ENCODE measurements around the gene EEFSEC. TPM values are rescaled to one million over a fixed set of nuclear protein-coding genes. Genes with fewer than 3 reads are reported as not detected.

The EEFSEC gene
- total RNA-seq, 1 experiment from 2014 or later: 14.6 TPM

DNA sequence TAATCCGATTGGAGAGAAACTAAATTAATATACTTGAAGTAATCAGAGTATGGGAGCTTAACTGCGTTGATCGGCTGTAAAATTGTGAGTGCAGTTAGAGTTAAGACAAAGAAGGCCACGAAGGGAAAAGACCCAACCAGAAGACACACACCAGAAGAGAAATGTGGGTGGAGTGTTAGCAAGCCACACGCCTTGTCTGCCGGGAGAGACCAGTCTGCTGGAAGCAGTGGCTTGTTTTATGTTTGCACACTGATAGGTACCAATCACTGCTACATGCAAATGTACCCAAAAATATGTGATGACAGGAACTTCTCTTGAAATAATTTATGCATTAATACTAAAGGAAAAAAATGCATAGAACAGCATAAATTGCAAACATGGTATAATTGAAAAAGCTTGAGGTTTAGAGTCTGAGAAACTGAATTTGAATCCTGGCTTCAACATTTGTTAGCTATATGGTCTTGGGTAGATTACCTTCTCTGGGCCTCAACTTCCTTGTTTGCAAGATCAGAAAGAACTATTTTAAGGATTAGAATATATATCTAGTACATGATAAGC, 23.1 kb downstream of the EEFSEC start:
- H3K4me1 Mint-ChIP-seq (ENCODE audit: insufficient read depth, unreplicated experiment): peaks cover 6% of the 10 kb centered on the region
- H3K27me3 Mint-ChIP-seq (ENCODE audit: insufficient read depth, unreplicated experiment): no peaks in the 10 kb centered on the region
- CTCF ChIA-PET: interaction anchor here (0.5 to 1.4 kb wide), 5 partner anchors 16 to 432 kb away, joined by 3 to 6 read pairs (median 3); no protein-coding TSS in a partner anchor
- TF ChIP-seq CTCF (IDR thresholded peaks at IDR 0.05; ENCODE audit: unreplicated experiment): no peak
- intact Hi-C loops (cut with micrococcal nuclease): loop anchor here (10.0 kb wide), 1 partner anchor 238 kb away; no protein-coding TSS in a partner anchor
- no peak overlapping the region for H3K27ac Mint-ChIP-seq (ENCODE audit: low read depth, unreplicated experiment)
- no peaks in the 10 kb centered on the region for H3K9me3 Mint-ChIP-seq (ENCODE audit: unreplicated experiment)
- no peak overlapping the region for H3K4me3 Mint-ChIP-seq (ENCODE audit: unreplicated experiment)
- no peak for DNase-seq (ENCODE audit: unreplicated experiment)
- H3K36me3 Mint-ChIP-seq (ENCODE audit: insufficient read depth, unreplicated experiment): no peaks in the 10 kb centered on the region
- no TSS peak for BruUV-seq (replicated peaks)
- POLR2A ChIA-PET: interaction anchor here (0.6 to 2.2 kb wide), 8 partner anchors 10 to 123 kb away, joined by 4 to 8 read pairs (median 5); partner anchors contain the start of genes EEFSEC and RUVBL1

DNA sequence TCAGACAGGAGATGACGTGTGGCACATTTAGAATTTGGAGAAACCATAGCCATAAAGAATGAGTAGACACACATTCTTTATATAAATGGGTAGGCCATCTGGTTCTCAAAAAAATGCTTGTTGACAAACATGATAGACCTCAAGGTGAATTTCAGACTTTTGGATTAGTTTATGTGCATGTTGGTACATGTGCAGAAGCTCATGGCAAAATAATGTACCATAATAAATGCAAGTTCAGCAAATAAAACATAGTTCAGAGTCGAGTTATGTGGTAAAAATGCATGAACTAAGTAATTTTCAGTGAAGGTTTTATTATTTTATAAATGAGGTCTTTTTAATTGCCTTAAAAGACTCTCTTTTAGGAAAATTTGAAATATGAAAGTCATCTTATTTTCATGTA, 24.6 kb downstream of the EEFSEC start:
- Mint-ChIP-seq H3K27me3 (ENCODE audit: insufficient read depth, unreplicated experiment) (no peaks in the 10 kb centered on the region), H3K4me1 (ENCODE audit: insufficient read depth, unreplicated experiment) (peaks cover 6% of the 10 kb centered on the region), H3K27ac (ENCODE audit: low read depth, unreplicated experiment) (no peak overlapping the region), H3K4me3 (ENCODE audit: unreplicated experiment) (no peak overlapping the region), H3K36me3 (ENCODE audit: insufficient read depth, unreplicated experiment) (no peaks in the 10 kb centered on the region), H3K9me3 (ENCODE audit: unreplicated experiment) (no peaks in the 10 kb centered on the region)
- DNase-seq (ENCODE audit: unreplicated experiment): no peak
- TF ChIP-seq CTCF (IDR thresholded peaks at IDR 0.05; ENCODE audit: unreplicated experiment): no peak
- ChIA-PET POLR2A (interaction anchor here (0.6 to 1.2 kb wide), 2 partner anchors 54 to 888 kb away, joined by 4 read pairs; partner anchors contain the start of gene RUVBL1), CTCF (interaction anchor here (0.5 kb wide), 1 partner anchor 320 kb away, joined by 3 read pairs; no protein-coding TSS in a partner anchor)
- intact Hi-C loops (cut with micrococcal nuclease): loop anchor here (10.0 kb wide), 1 partner anchor 237 kb away; no protein-coding TSS in a partner anchor
- BruUV-seq (replicated peaks): no TSS peak

GRCh38 chr3:128178782-128179483, 25.7 kb downstream of the EEFSEC start:
- intact Hi-C loops (cut with micrococcal nuclease): loop anchor here (10.0 kb wide), 1 partner anchor 236 kb away; no protein-coding TSS in a partner anchor
- POLR2A ChIA-PET: interaction anchor here (0.7 kb wide), 1 partner anchor 10 kb away, joined by 3 read pairs; no protein-coding TSS in a partner anchor

More at GRCh38 chr3:128178782-128179483, 25.7 kb downstream of the EEFSEC start:
- DNase-seq (ENCODE audit: unreplicated experiment): no peak
- no peak for TF ChIP-seq CTCF (IDR thresholded peaks at IDR 0.05; ENCODE audit: unreplicated experiment)
- H3K4me1 Mint-ChIP-seq (ENCODE audit: insufficient read depth, unreplicated experiment): peaks cover 6% of the 10 kb centered on the region
- no peaks in the 10 kb centered on the region for H3K27me3 Mint-ChIP-seq (ENCODE audit: insufficient read depth, unreplicated experiment)
- no peak overlapping the region for H3K27ac Mint-ChIP-seq (ENCODE audit: low read depth, unreplicated experiment)
- CTCF ChIA-PET: interaction anchor here (0.6 to 1.1 kb wide), 6 partner anchors 8 to 501 kb away, joined by 3 to 6 read pairs (median 3); no protein-coding TSS in a partner anchor
- no peaks in the 10 kb centered on the region for H3K36me3 Mint-ChIP-seq (ENCODE audit: insufficient read depth, unreplicated experiment)
- no TSS peak for BruUV-seq (replicated peaks)
- H3K4me3 Mint-ChIP-seq (ENCODE audit: unreplicated experiment): no peak overlapping the region
- no peaks in the 10 kb centered on the region for H3K9me3 Mint-ChIP-seq (ENCODE audit: unreplicated experiment)

Measured in MCF 10A (cell line).